Endothelial cell of umbilical vein (primary cell): ENCODE data around the gene UBL7.

ENCODE experiments used
- POLR2A ChIP-seq: IDR thresholded peaks from 2 replicates; pipeline ENCODE4 v1.6.1; 2012; ENCODE audit warnings: low read depth, mild to moderate bottlenecking, control low read depth, low read length
- TF ChIP-seq, protein P1 (sequence below): IDR thresholded peaks from 2 replicates; pipeline ENCODE4 v1.6.1; 2011; ENCODE audit not compliant: insufficient read depth, insufficient read length

DNA sequence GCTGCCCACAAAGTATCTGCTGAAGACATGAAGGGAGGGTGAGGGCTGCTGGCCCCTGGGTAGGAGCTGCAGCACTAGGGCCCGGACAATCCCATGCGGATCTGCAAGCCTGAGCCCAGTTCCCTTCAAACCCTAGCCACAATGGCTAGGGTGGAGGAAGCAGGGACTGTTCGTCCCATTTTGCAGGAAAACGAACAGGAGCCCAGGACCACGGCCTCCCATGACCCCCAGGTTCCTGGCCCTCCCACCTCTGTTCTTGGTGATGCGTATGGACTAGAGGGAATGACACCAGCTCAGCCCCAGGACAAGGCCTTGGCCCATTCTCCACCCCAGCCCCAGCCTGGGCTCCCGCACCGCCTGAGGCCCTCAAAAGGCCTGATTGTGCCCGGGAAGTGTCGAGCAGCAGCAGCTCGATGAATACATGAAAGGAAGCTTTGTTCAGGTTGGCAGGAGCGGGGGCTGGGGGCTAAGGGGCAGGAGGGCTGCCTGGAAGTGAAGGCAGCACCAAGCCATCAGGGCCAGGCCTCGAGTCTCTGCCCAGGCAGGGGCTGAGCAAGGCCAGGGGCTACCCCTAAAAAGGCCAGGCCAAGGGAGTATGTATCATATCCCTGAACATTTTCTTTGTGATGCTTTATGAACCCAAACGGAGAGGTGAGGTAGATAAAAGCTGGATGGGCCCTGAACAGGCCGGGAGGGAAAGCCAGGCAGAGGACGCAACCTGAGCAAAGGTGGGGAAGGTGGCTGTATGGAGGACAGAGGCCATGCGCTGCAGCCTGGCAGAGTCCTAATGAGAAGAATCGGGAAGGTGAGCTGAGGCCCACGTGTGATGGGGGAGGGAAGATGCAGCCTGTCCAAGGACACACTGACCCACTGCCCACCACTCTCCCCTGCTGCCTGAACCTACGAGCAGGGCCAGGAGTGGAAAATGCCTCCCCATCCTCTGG lies 39.4 kb downstream of the UBL7 start:
- TF ChIP-seq POLR2A = no peak
- TF ChIP-seq, protein P1, sequence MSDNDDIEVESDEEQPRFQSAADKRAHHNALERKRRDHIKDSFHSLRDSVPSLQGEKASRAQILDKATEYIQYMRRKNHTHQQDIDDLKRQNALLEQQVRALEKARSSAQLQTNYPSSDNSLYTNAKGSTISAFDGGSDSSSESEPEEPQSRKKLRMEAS = no peak
